Gastroesophageal sphincter (tissue), 4 donors: Measurements from ENCODE around the gene TNFRSF1A. TPM values are rescaled to one million over a fixed set of nuclear protein-coding genes. Genes with fewer than 3 reads are reported as not detected.
A peak's percentile ranks its signal among the peaks of the same experiment; 100 is the strongest.

Experiments
- ATAC-seq: fragments of 150-250 bp; one replicate; pipeline ENCODE4 v1.9.1; 2016; ENCODE audit warnings: mild to moderate bottlenecking, moderate library complexity
- H3K27ac ChIP-seq, 4 donors: fragments of 200-600 bp; sonication (generic) in 3 of 4; 1 replicate in 3 of 4; 2 replicates in 1 of 4; pipeline ENCODE4 v1.5.1; 2016 to 2019
- H3K27me3 ChIP-seq: fragments of 200-600 bp; sonication (generic); one replicate; pipeline ENCODE4 v1.5.1; 2019
- H3K36me3 ChIP-seq, 2 donors: fragments of 200-600 bp; sonication (generic); one replicate each; pipeline ENCODE4 v1.5.1; 2019; ENCODE audit warnings: control low read depth in 1 of 2
- H3K4me1 ChIP-seq, 3 donors: fragments of 200-600 bp; sonication (generic); 1 replicate in 2 of 3; 2 replicates in 1 of 3; pipeline ENCODE4 v1.5.1; 2016 to 2019; ENCODE audit warnings: control low read depth in 2 of 3
- H3K4me3 ChIP-seq, 2 donors: fragments of 200-600 bp; sonication (generic); one replicate each; pipeline ENCODE4 v1.5.1; 2019; ENCODE audit warnings: mild to moderate bottlenecking in 1 of 2, moderate library complexity in 1 of 2
- H3K9me3 ChIP-seq, 3 donors: fragments of 200-600 bp; sonication (generic); one replicate each; pipeline ENCODE4 v1.5.1; 2017 to 2019; ENCODE audit warnings: control low read depth in 2 of 3
- CTCF ChIP-seq, 4 experiments: fragments of 200-600 bp in 2 of 4; fragments of 450-650 bp in 2 of 4; sonication (generic) in 1 of 4; IDR thresholded peaks; one replicate each; pipeline ENCODE4 v1.5.1; 2017 to 2019; ENCODE audit warnings: antibody characterized with exemption in 4 of 4, mild to moderate bottlenecking in 2 of 4, moderate library complexity in 2 of 4
- EP300 ChIP-seq: sonication (generic); formaldehyde crosslinking; IDR thresholded peaks from one replicate; pipeline ENCODE4 v1.6.1; 2017; ENCODE audit warnings: antibody characterized with exemption, mild to moderate bottlenecking
- POLR2A ChIP-seq, 2 donors: fragments of 450-650 bp; IDR thresholded peaks; one replicate each; pipeline ENCODE4 v1.6.1; 2017; ENCODE audit warnings: antibody characterized with exemption in 2 of 2, mild to moderate bottlenecking in 2 of 2, moderate library complexity in 1 of 2
- POLR2AphosphoS5 ChIP-seq: sonication (generic); formaldehyde crosslinking; IDR thresholded peaks from one replicate; pipeline ENCODE4 v1.6.1; 2017; ENCODE audit warnings: antibody characterized with exemption
- WGBS, 2 donors: methylation state at CpG; one replicate each; pipeline ENCODE4 v1.1.5; 2018; ENCODE audit warnings: low coverage in 1 of 2; 5-methylcytosine and 5-hydroxymethylcytosine counted together
- total RNA-seq, 4 donors: library from RNA; depleted of rRNA; stranded (reverse); fragments of >200 nt; gene quantifications; one replicate each; pipeline ENCODE4 v1.1.0, GENCODE V29; 2016

The TNFRSF1A gene
- total RNA-seq, 4 donors from 2014 or later, result 150 to 356 (median 227) TPM

GRCh38 chr12:6310771-6311610 lies 30.9 kb downstream of the TNFRSF1A start:
- H3K36me3 ChIP-seq, result no peaks in the 10 kb centered on the region
- ATAC-seq, result no peak
- 100% methylated on average over 1 to 3 of the region's 43 CpGs for WGBS, 2 donors
- no peaks in the 10 kb centered on the region for H3K9me3 ChIP-seq
- H3K27ac ChIP-seq, result no peak overlapping the region
- H3K27me3 ChIP-seq, result peaks cover 28% of the 10 kb centered on the region
- H3K4me1 ChIP-seq, result peaks cover 0 to 11% (median 8%) of the 10 kb centered on the region in 3 donors
- peak overlapping the region in 1 of 2 donors; percentile 45 for H3K4me3 ChIP-seq
- TF ChIP-seq POLR2A (IDR thresholded peaks at IDR 0.05), result no peak
- TF ChIP-seq CTCF (IDR thresholded peaks at IDR 0.05), result no peak
- TF ChIP-seq POLR2AphosphoS5, result no peak
- no peak for TF ChIP-seq EP300

DNA sequence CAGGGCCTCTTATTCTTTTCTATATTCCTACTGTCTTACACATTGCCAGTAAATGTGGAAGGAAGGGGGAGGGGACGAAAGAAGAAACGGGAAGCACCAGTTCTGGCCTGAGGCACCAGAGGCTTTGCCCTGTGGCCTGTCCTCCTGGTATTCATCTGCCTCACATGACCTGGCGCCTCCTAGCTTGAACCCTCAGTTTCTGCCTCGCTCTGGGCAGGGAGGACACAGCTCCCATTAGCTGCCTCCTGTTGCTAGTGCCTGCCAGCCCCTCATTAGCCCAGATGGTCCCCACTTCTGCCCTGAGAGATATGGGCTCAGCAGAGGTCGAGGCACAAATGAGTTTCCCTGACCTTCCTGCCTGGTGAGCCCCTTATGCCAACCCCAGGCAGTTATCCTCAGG lies 34.3 kb downstream of the TNFRSF1A start:
- Histone ChIP-seq H3K27me3 (peaks cover 28% of the 10 kb centered on the region), H3K4me3 (no peak overlapping the region), H3K4me1 (peaks cover 0 to 11% (median 8%) of the 10 kb centered on the region in 3 donors), H3K9me3 (no peaks in the 10 kb centered on the region), H3K36me3 (no peaks in the 10 kb centered on the region), H3K27ac (no peak overlapping the region)
- TF ChIP-seq POLR2A (IDR thresholded peaks at IDR 0.05), result no peak
- no peak for TF ChIP-seq CTCF (IDR thresholded peaks at IDR 0.05)
- TF ChIP-seq POLR2AphosphoS5, result no peak
- no peak for TF ChIP-seq EP300
- ATAC-seq, result peak; percentile 42
- WGBS, 2 donors, result 100% methylated on average over 1 of the region's 5 CpGs; no CpG with 5 or more reads in 1 of the 2 donors

DNA sequence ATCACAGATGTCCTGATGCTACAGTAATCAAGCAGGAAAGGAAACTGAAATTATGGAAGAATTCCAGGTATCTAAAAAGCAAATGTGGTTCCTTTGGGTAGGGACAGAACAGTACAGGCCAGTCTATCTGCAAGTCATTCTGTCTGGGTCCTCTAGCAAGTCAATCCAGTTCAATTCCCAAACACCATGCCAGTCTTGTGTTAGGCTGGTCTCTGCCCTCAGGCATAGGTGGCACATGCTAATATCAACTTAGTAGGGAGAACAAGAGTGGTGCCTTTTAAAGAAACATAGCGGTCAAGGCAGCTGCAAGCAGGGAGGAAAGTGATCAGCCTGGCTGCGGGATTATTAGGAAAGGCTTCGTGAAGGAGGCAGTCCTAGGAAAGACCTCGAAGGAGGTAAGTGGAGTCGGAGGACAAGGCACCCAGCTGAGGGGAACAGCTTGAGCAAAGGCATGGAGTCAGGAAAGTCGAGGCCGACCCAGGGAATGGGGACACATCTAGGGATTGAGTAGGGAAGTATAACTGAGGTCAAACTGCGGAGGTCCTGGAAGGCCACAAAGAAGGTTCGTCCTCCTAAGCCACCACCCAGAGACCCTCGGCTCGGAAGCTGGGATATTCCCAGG lies 35.2 kb downstream of the TNFRSF1A start:
- Histone ChIP-seq H3K27me3 (peaks cover 25% of the 10 kb centered on the region), H3K4me1 (peaks cover 0 to 11% (median 8%) of the 10 kb centered on the region in 3 donors), H3K27ac (no peak overlapping the region), H3K36me3 (no peaks in the 10 kb centered on the region), H3K4me3 (no peak overlapping the region), H3K9me3 (no peaks in the 10 kb centered on the region)
- ATAC-seq, result no peak
- TF ChIP-seq CTCF (IDR thresholded peaks at IDR 0.05) (no peak), POLR2A (IDR thresholded peaks at IDR 0.05) (no peak), POLR2AphosphoS5 (no peak), EP300 (no peak)
- 84 to 97% methylated on average over 6 to 11 of the region's 11 CpGs for WGBS, 2 donors

DNA sequence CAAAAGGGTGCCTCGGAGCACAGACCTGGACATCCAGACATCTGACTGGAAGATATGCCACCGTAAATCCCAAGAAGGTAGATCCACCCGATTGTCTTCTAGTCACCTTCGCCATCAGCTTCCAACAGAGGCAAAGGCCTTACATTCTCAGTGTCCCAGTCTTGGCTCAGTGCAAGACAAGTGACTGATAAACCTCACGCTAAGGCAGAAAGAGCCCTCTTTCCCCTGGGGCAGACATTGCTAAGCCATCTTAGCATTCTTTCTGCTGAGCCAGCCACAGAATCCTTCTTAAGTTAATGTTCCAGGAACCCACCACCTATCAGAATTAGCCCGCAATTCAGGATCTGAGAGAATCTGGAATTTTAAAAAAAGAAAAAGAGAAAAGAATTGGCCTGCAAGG lies 35.7 kb downstream of the TNFRSF1A start:
- no peak overlapping the region for H3K4me3 ChIP-seq
- no peaks in the 10 kb centered on the region for H3K9me3 ChIP-seq
- ATAC-seq, result no peak
- H3K27ac ChIP-seq, result no peak overlapping the region
- no peaks in the 10 kb centered on the region for H3K36me3 ChIP-seq
- TF ChIP-seq CTCF (IDR thresholded peaks at IDR 0.05) (no peak), POLR2AphosphoS5 (no peak), EP300 (no peak), POLR2A (IDR thresholded peaks at IDR 0.05) (no peak)
- peaks cover 19% of the 10 kb centered on the region for H3K27me3 ChIP-seq
- 73 to 78% methylated on average over 6 of the region's 6 CpGs for WGBS, 2 donors
- H3K4me1 ChIP-seq, result peaks cover 0 to 11% (median 8%) of the 10 kb centered on the region in 3 donors
